Endothelial cell (in vitro differentiated cells): ENCODE data around the gene RAB5IF. TPM values are rescaled to one million over a fixed set of nuclear protein-coding genes. Genes with fewer than 3 reads are reported as not detected.

Experiments used
- DNase-seq: peaks from one replicate; pipeline ENCODE4 v3.0.0; 2021; ENCODE audit warnings: low spot score
- H3K27ac Mint-ChIP-seq: one replicate; pipeline ENCODE4 v1.8.0; 2021; ENCODE audit warnings: mixed read lengths, inconsistent platforms; ENCODE audit not compliant: unreplicated experiment
- H3K27me3 Mint-ChIP-seq: one replicate; pipeline ENCODE4 v1.8.0; 2021; ENCODE audit warnings: mild to moderate bottlenecking, moderate library complexity, mixed read lengths, inconsistent platforms; ENCODE audit not compliant: unreplicated experiment
- H3K36me3 Mint-ChIP-seq: one replicate; pipeline ENCODE4 v1.8.0; 2021; ENCODE audit warnings: mild to moderate bottlenecking, low read depth, mixed read lengths, inconsistent platforms; ENCODE audit not compliant: unreplicated experiment
- H3K4me1 Mint-ChIP-seq: one replicate; pipeline ENCODE4 v1.8.0; 2021; ENCODE audit warnings: mild to moderate bottlenecking, mixed read lengths, inconsistent platforms; ENCODE audit not compliant: unreplicated experiment
- H3K4me3 Mint-ChIP-seq: one replicate; pipeline ENCODE4 v1.8.0; 2021; ENCODE audit warnings: mild to moderate bottlenecking, mixed read lengths, inconsistent platforms; ENCODE audit not compliant: unreplicated experiment
- H3K9me3 Mint-ChIP-seq: one replicate; pipeline ENCODE4 v1.8.0; 2021; ENCODE audit warnings: mixed read lengths, inconsistent platforms; ENCODE audit not compliant: unreplicated experiment
- CTCF ChIP-seq: fragments of 200-600 bp; sonication (generic); IDR thresholded peaks from one replicate; pipeline ENCODE4 v1.5.0; 2021; ENCODE audit warnings: antibody characterized with exemption; ENCODE audit not compliant: unreplicated experiment
- total RNA-seq: library from RNA; stranded (reverse); fragmentation: NEBNext Ultra II Directional; extraction: Animal tissue kit (Norgen Biotek cat#: 25700); gene quantifications from one replicate; pipeline ENCODE4 v1.2.1, GENCODE V29; 2021; ENCODE audit not compliant: unreplicated experiment

The RAB5IF gene
- total RNA-seq, 1 donor from 2014 or later = 112 TPM

DNA sequence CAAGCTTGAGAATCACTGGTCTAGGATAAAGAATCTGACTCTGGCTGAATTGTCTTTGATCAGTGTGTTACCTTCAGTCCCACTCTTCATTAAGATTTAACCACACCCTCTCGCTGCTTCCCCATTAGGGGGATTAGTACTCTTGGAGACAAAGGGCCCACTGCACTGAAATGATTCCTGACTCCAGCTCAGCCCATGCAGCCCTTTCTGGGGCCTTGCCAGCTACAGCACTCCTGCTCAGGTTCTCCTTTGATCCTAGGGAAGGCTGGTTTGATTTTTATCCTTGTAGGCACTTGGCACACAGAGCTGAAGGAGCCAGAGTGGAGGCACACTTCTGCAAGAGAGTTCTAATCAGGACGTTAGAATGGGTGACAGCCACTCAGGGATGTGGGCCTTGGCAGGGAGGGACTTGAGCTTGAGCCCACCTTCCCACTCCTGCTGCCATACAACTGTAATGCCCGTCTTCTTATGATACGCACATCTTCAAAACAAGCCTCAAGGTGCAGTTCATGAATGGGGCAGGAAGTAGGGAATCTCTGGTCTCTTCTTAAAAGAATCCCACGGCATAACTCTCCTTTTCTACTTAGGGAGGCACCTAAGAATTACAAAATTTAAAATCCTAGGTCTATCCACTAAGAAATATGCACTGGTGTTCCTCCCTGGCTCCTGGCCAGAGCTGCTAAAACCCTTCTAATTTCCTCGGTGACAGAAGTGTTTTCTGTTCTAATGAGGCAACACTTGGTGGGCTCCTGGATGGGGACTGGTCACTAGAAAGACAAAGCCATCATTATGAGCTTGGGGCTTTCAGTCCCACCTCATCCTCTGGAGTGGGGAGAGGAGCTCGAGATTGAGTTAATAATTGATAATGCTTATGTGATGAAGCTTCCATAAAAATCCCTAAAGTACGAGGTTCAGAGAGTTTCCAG is 41.9 kb downstream of the RAB5IF start:
- Mint-ChIP-seq H3K36me3 (no peaks in the 10 kb centered on the region), H3K4me1 (no peaks in the 10 kb centered on the region), H3K9me3 (no peaks in the 10 kb centered on the region), H3K27me3 (no peaks in the 10 kb centered on the region), H3K27ac (no peak overlapping the region), H3K4me3 (no peak overlapping the region)
- no peak for TF ChIP-seq CTCF
- DNase-seq = no peak

- no peak overlapping the region for H3K27ac Mint-ChIP-seq
- H3K27me3 Mint-ChIP-seq = no peaks in the 10 kb centered on the region
- peaks cover 5% of the 10 kb centered on the region for H3K36me3 Mint-ChIP-seq
- TF ChIP-seq CTCF = no peak
- H3K9me3 Mint-ChIP-seq = no peaks in the 10 kb centered on the region
- DNase-seq = no peak
- no peaks in the 10 kb centered on the region for H3K4me1 Mint-ChIP-seq
- H3K4me3 Mint-ChIP-seq = no peak overlapping the region
These were observed 47.9 kb downstream of the RAB5IF start for GRCh38 chr20:36653456-36653855.

- Mint-ChIP-seq H3K9me3 (no peaks in the 10 kb centered on the region), H3K27me3 (no peaks in the 10 kb centered on the region), H3K4me3 (no peak overlapping the region), H3K27ac (no peak overlapping the region), H3K36me3 (peaks cover 5% of the 10 kb centered on the region), H3K4me1 (no peaks in the 10 kb centered on the region)
- DNase-seq = no peak
- no peak for TF ChIP-seq CTCF
These were observed 48.9 kb downstream of the RAB5IF start for GRCh38 chr20:36654506-36654905.

- no peak for TF ChIP-seq CTCF
- Mint-ChIP-seq H3K4me3 (no peak overlapping the region), H3K27me3 (no peaks in the 10 kb centered on the region), H3K4me1 (no peaks in the 10 kb centered on the region), H3K36me3 (peaks cover 5% of the 10 kb centered on the region), H3K9me3 (no peaks in the 10 kb centered on the region), H3K27ac (no peak overlapping the region)
- no peak for DNase-seq
These were observed 49.4 kb downstream of the RAB5IF start for GRCh38 chr20:36655004-36655403.

GRCh38 chr20:36656733-36657132 is 51.2 kb downstream of the RAB5IF start:
- H3K4me3 Mint-ChIP-seq = no peak overlapping the region
- H3K27me3 Mint-ChIP-seq = no peaks in the 10 kb centered on the region
- H3K9me3 Mint-ChIP-seq = no peaks in the 10 kb centered on the region
- no peak for TF ChIP-seq CTCF
- H3K4me1 Mint-ChIP-seq = no peaks in the 10 kb centered on the region
- DNase-seq = no peak
- peaks cover 7% of the 10 kb centered on the region for H3K36me3 Mint-ChIP-seq
- H3K27ac Mint-ChIP-seq = no peak overlapping the region
